ENCODE data around the gene TRIM60. TPM values are rescaled to one million over a fixed set of nuclear protein-coding genes. Genes with fewer than 3 reads are reported as not detected.
A peak's percentile ranks its signal among the peaks of the same experiment; 100 is the strongest.
"Not testable (repeated sequence)": the region's sequence is repeated elsewhere in the genome, so short reads cannot be mapped to it uniquely, and the experiment has no call there.

Gene TRIM60
- total RNA-seq, 1 donor from 2014 or later: not detected

DNA sequence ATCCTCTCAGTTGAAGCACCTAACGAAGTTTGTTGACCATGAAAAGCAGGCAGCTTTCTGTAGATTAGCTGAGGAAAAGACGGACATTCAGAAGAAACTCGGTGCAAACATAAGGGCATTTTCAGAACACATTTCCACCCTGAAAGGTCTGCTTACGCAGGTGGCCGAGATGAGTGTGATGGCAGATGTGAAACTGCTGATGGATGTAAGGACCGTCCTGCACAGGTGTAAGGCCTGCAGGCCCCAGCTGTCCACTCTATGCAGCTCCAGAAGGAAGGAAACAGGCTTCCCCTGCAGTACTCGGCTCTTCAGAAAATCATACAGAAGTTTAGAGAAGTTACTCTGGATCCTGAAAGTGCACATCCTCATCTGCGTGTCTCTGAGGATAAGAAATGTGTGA lies 20.8 kb upstream of the TRIM60 start:
- Histone ChIP-seq H3K36me3 (no peaks in the 10 kb centered on the region), H3K9me3 (no peaks in the 10 kb centered on the region), H3K4me3 (no peak overlapping the region), H3K27me3 (ENCODE audit: low read depth) (no peaks in the 10 kb centered on the region), H3K4me1 (no peaks in the 10 kb centered on the region), H3K27ac (no peak overlapping the region)
- intact Hi-C loops (cut with DNase I): no loop called here
- no peak for ATAC-seq
- no peak for DNase-seq
- no peak for TF ChIP-seq CTCF (IDR thresholded peaks at IDR 0.05)

GRCh38 chr4:165011403-165011802 lies 20.4 kb upstream of the TRIM60 start:
- no peak overlapping the region for H3K4me3 ChIP-seq
- H3K4me1 ChIP-seq: no peaks in the 10 kb centered on the region
- no peaks in the 10 kb centered on the region for H3K36me3 ChIP-seq
- H3K9me3 ChIP-seq: no peaks in the 10 kb centered on the region
- no peak overlapping the region for H3K27ac ChIP-seq
- no peak for TF ChIP-seq CTCF (IDR thresholded peaks at IDR 0.05)
- no peak for DNase-seq
- intact Hi-C loops (cut with DNase I): no loop called here
- no peaks in the 10 kb centered on the region for H3K27me3 ChIP-seq (ENCODE audit: low read depth)
- no peak for ATAC-seq

DNA sequence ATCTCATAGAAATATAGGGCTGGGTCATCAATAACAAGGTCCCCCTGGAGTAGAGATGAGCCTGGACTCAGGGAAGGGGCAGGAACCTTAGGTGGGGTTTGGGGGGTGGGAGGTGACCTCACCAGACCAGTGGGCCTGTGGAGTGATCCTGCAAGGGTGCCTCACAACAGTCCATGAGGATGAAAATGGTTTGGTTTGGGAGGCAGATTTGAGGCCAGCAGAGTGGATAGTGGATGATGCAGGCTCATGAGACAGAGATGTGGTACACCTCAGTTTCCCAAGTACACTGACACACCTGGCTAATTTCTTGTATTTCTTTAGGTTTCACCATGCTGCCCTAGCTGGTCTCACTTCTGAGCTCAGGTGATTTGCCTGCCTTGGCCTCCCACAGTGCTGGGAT lies 18.1 kb upstream of the TRIM60 start:
- intact Hi-C loops (cut with DNase I): no loop called here
- no peaks in the 10 kb centered on the region for H3K27me3 ChIP-seq (ENCODE audit: low read depth)
- no peak for TF ChIP-seq CTCF (IDR thresholded peaks at IDR 0.05)
- H3K27ac ChIP-seq: no peak overlapping the region
- ATAC-seq (no peak), DNase-seq (no peak)
- no peak overlapping the region for H3K4me3 ChIP-seq
- no peaks in the 10 kb centered on the region for H3K4me1 ChIP-seq
- no peaks in the 10 kb centered on the region for H3K9me3 ChIP-seq
- H3K36me3 ChIP-seq: no peaks in the 10 kb centered on the region

DNA sequence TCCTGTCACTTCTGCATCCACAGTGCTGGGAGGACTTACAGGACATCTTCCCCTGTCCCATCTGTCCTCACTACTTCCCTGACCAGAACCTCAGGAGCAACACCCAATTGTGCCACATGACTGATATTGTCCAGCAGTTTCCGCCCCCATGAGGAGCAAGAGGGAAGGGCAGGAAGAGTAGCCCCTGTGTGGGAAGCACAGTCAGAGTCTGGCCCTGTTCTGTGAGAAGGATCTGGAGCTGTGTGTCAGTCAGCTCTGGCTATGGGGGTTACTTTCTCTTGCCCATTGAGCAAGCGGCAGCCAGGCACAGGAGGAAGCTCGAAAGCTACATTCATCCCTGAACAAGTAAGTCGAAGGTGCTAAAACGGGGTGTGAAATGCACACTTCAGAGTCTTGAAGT lies 14.8 kb upstream of the TRIM60 start:
- no peak overlapping the region for H3K4me3 ChIP-seq
- DNase-seq: no peak
- ATAC-seq: peak in 1 of 2 donors; percentile 46
- H3K27ac ChIP-seq: no peak overlapping the region
- intact Hi-C loops (cut with DNase I): no loop called here
- no peak for TF ChIP-seq CTCF (IDR thresholded peaks at IDR 0.05)
- H3K4me1 ChIP-seq: no peaks in the 10 kb centered on the region
- no peaks in the 10 kb centered on the region for H3K27me3 ChIP-seq (ENCODE audit: low read depth)
- no peaks in the 10 kb centered on the region for H3K9me3 ChIP-seq
- no peaks in the 10 kb centered on the region for H3K36me3 ChIP-seq

GRCh38 chr4:165019995-165020394 lies 11.8 kb upstream of the TRIM60 start:
- DNase-seq; intact Hi-C loops (cut with DNase I): not testable (repeated sequence)

DNA sequence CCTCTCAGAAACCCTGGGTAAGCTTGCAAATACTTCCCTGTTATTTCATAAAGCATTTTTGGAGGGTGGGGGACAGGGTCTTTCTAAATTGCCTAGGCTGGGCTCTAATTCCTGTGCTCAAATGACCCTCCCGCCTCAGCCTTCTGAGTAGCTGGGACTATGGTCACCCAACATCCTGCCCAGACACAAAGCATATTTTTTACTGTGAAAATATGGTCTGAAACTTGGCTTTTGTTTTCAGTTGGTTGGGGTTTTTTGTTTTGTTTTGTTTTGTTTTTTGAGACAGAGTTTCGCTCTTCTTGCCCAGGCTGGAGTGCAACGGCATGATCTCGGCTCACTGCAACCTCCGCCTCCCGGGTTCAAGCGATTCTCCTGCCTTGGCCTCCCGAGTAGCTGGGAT lies 6.0 kb upstream of the TRIM60 start:
- DNase-seq; H3K36me3 ChIP-seq; H3K4me3 ChIP-seq; H3K4me1 ChIP-seq; ATAC-seq; H3K9me3 ChIP-seq; H3K27ac ChIP-seq; intact Hi-C loops (cut with DNase I); H3K27me3 ChIP-seq (ENCODE audit: low read depth): not testable (repeated sequence)

More at GRCh38 chr4:165019995-165020394, 11.8 kb upstream of the TRIM60 start:
- not testable (repeated sequence) for ATAC-seq; H3K27me3 ChIP-seq (ENCODE audit: low read depth); H3K27ac ChIP-seq; H3K36me3 ChIP-seq; H3K4me3 ChIP-seq; H3K4me1 ChIP-seq; H3K9me3 ChIP-seq

All from lower lobe of right lung (tissue), 2 donors.